Sigmoid colon (tissue), 4 donors: Measurements from ENCODE around the gene MRTFA.

Source experiments
- EP300 ChIP-seq, 4 donors: sonication (generic); formaldehyde crosslinking; IDR thresholded peaks; one replicate each; pipeline ENCODE4 v1.6.1; 2017; ENCODE audit warnings: antibody characterized with exemption in 4 of 4
- POLR2A ChIP-seq, 2 donors: fragments of 450-650 bp; IDR thresholded peaks; one replicate each; pipeline ENCODE4 v1.6.1; 2016; ENCODE audit warnings: antibody characterized with exemption in 2 of 2, mild to moderate bottlenecking in 2 of 2, moderate library complexity in 2 of 2
- POLR2AphosphoS5 ChIP-seq, 4 donors: sonication (generic); formaldehyde crosslinking; IDR thresholded peaks; one replicate each; pipeline ENCODE4 v1.6.1; 2017; ENCODE audit warnings: antibody characterized with exemption in 4 of 4
- TF ChIP-seq, protein P1 (sequence below), 4 experiments: fragments of 450-650 bp in 3 of 4; fragments of 200-600 bp in 1 of 4; IDR thresholded peaks; one replicate each; pipeline ENCODE4 v1.5.1; 2016 to 2019; ENCODE audit warnings: antibody characterized with exemption in 4 of 4, mild to moderate bottlenecking in 3 of 4, moderate library complexity in 2 of 4

DNA sequence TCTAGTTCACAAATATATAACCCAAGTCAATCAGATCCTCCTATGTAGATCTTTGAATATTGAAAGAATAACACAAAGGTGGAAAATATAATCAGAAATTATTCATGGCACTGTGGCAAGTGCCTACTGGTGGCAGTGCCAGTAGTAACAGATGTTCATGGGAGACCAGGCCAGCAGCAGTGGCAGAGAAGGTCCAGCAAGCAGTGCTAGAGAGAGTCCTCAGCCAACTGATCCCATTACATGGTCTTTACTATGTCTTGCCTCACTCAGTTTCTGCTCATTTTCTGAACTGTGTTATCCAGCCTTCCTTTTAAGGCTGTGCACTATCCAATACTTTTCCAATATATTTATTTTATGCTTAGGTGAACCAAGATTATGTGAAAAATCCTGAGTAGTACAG, 124.9 kb downstream of the MRTFA start:
- no peak for TF ChIP-seq POLR2AphosphoS5 (IDR thresholded peaks at IDR 0.05)
- TF ChIP-seq, protein P1, sequence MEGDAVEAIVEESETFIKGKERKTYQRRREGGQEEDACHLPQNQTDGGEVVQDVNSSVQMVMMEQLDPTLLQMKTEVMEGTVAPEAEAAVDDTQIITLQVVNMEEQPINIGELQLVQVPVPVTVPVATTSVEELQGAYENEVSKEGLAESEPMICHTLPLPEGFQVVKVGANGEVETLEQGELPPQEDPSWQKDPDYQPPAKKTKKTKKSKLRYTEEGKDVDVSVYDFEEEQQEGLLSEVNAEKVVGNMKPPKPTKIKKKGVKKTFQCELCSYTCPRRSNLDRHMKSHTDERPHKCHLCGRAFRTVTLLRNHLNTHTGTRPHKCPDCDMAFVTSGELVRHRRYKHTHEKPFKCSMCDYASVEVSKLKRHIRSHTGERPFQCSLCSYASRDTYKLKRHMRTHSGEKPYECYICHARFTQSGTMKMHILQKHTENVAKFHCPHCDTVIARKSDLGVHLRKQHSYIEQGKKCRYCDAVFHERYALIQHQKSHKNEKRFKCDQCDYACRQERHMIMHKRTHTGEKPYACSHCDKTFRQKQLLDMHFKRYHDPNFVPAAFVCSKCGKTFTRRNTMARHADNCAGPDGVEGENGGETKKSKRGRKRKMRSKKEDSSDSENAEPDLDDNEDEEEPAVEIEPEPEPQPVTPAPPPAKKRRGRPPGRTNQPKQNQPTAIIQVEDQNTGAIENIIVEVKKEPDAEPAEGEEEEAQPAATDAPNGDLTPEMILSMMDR (IDR thresholded peaks at IDR 0.05): no peak
- TF ChIP-seq POLR2A (IDR thresholded peaks at IDR 0.05): no peak
- no peak for TF ChIP-seq EP300 (IDR thresholded peaks at IDR 0.05)
